NCI-H2227 (cell line): Measurements from ENCODE around the gene TRAPPC6A.

Experiments used
- DNase-seq: peaks from one replicate; lab custom pipeline; 2025; ENCODE audit not compliant: unreplicated experiment; lab: John Stamatoyannopoulos, UW

Gene TRAPPC6A

GRCh38 chr19:45163751-45164460 lies 14.1 kb downstream of the TRAPPC6A start:
- DNase-seq: no peak

- no peak for DNase-seq
Observed at GRCh38 chr19:45163156-45163555, 14.9 kb downstream of the TRAPPC6A start.

- DNase-seq: no peak
Observed at GRCh38 chr19:45162608-45163143, 15.4 kb downstream of the TRAPPC6A start.

DNA sequence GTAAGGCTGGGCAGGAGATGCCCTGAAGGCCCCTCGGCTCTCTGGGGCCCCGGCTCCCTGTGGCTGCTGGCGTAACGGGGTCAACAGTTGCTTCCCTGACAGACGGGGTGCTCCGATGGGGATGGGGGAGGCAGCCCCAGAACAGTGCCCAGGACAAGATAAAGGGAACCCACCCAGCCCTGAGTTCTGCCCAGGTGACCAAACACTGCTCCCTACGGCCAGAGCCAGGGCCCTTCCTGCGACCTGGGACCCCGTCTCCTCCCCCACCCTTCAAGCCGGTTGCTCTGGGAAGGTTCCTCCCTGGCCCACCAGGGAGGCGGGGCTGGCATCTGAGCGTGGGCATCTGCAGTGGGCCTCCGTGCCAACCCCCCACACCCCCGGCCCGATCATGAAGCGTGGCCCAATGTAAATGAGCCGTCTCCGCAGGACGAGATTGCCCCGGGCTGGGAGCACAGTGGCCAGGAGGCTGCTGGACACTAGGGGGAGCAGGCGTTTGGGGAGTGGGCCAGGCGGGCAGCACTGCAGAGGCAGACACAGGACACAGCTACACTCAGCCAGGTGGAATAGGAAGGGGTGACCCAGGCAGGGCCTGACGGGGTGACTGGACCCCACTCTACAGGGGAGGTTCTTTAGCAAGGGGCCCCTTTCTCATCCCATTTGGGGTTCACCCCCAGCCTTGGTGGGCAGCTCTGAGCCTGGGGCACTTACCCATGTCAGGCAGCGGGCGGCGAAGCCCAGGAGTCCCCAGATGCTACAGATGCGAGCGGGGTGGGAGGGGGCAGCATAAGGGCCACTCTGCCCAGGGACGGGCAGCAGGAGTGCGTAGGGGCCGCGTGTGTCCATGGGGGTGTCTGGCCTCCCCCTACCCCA lies 16.1 kb downstream of the TRAPPC6A start:
- DNase-seq: peak; percentile 16

DNA sequence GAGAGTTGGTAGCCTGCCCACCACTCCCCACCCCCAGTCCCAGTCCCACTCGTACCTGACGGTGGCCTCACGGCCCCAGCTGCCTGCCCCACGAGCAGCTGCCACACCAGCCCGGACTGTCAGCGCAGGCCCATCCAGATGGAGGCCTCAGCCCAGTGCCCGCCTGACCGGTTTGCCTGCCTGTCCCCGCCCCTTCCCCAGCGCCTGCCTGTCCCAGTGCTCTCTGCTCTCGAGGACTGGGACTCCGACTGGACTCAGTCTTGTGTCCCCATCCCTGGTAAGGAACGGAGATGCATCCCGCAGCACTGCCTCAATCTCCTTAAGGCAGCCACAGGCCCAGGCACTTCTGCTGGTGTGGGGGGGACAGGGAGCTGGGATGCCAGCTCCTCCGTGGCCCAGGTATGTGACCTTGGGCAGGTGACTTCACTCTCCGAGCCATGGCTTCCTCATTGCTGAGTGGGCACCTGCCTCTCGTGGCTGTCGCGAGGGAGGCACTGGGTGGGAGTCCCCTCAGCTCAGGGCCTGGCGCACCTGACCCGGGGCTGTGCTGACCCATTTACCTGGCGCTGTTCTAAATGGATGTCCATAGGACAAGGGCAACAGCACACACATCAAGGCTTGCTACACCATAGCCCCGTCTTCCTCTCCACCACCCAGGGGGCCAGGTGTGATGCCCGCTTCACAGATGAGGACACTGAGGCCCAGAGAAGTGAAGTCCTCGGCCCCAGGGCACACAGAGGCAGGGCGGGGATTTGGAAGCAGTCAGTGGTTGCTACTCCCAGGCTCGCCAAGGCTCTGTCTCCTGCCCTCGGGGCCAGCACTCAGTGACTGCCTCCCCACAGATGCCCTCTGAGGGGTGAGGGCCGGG lies 16.9 kb downstream of the TRAPPC6A start, which contains the start of gene NKPD1:
TSS of gene NKPD1 (minus strand) at position 113 of the 868 bp plus-strand sequence. CDS start 832 bp downstream, outside the sequence.
- DNase-seq: no peak

GRCh38 chr19:45159971-45160324 lies 18.1 kb downstream of the TRAPPC6A start:
- no peak for DNase-seq

DNA sequence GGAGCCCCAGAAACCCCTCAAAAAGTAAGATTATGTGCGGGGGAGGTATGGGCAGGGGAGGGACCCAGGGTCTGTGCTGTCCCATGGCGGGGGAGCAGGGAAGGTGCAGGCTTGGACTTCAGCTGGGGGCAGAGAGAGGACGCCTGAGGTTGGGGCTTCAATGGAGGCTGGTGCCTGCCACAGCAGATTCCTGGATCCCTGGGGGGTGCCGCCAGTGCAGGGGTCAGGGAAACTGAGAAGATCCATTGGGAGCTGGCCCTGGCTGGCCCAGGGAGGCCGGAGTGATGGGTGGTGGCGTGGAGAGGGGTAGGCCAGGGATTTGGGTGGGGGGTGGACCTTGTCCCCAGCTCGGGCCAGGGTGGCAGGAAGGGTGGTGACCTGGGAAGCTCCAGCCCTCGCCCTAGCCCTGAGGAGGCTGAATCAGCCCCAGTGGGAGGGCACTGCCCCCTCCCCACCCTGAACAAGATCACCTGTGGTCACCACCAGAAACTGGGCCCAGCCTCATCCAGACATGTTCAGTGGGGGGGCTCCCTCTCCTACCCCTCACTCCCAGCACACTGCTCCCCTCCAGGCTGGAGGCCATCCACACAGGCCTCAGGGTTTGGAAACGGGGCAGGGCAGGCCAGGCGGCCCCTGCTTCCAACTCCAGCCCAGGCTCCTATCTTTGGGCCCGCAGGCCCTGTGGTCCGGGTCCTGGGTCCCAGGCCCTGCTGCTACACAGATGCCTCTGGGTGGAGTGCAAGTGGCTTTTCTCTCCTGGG lies 18.6 kb downstream of the TRAPPC6A start:
- no peak for DNase-seq

- DNase-seq: no peak
Observed at GRCh38 chr19:45158503-45159209, 19.4 kb downstream of the TRAPPC6A start.

DNA sequence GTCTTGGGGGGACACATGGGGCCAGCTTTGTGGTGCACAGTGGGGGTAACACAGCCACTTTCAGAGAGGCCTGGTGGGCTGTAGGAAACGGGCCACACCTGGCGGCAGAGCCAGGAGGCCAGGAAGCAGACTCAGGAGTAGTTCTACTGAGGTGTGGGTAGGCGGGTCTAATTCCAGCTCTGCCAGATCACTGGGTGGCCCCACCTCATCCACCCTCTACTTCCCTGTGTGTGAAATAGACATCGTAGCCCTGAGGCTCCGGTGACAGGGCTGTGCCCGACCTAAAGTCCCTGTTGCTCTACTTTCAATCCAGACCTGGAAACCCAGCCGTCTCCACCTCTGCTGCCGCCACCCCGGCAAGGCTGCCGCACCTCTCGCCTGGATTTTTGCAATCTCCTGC lies 21.3 kb downstream of the TRAPPC6A start:
- DNase-seq: no peak

DNA sequence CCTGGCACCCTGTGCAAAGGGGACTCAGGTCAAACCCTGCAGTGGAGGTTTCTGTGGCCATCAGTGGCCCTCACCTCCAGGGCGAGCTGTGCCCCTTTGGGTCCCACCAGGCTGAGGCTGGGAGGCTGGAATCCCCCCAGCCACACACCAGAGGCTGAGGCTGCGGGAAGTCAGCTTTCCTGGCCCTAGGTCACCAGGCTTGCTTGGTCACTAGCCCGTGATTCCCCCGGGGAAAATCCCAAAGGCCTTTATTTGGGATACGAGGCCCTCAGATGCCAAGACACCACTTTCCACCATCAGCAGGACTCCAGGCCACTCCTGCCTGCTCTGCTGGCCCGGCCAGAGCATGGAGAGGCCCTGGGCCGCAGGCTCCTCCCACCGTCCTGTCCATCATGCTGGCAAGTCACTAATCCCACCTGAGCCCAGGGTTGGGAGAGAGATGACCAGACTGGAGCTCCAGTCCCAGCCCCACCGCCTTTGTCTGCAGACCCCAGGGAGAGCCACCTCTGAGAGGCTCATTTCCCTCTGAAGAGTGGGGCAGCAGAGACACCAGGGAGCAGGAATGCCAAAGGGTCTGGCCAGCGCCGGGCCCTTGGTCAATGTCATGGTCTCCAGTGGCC lies 21.9 kb downstream of the TRAPPC6A start:
- no peak for DNase-seq

DNA sequence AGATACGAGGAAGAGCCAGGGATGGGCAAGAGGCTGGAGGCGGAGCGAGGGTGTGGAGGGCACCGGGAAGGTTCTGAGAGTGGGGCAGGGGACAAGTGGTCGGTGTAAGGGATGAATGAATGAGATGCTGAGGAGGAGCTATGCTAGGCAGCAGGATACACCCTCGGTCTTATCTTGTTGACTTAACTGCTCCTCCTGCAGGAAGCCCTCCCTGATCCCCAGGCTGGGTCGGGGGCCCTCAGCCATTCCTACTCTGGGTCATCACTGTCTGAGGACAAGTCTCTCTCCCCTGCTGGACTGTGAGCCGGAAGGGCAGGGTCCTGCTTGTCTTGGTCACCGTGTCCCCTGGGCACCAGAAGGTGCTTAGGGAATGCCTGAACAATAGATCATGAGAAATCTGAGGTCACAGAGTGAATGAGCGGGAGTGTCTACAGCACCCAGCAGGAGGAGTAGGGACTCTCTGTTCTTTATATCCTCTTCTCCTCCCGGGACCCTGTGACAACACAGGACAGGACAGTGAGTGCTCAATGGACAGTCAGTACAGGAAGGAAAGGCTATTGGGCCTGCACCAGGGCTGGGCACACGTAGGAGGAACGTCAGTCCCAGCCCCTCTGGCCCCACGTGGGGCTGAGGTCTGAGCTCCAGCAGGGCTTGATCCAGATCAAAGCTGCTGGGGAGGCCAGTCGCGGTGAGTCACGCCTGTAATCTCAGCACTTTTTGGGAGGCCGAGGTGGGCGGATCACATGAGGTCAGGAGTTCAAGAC lies 23.8 kb downstream of the TRAPPC6A start:
- no peak for DNase-seq

GRCh38 chr19:45153339-45154063 lies 24.5 kb downstream of the TRAPPC6A start:
- DNase-seq: no peak

- no peak for DNase-seq
Observed at GRCh38 chr19:45152504-45153338, 25.3 kb downstream of the TRAPPC6A start.

- DNase-seq: no peak
Observed at GRCh38 chr19:45151821-45152503, 26.1 kb downstream of the TRAPPC6A start.

- DNase-seq: no peak
Observed at GRCh38 chr19:45151320-45151719, 26.7 kb downstream of the TRAPPC6A start.

GRCh38 chr19:45150751-45151281 lies 27.2 kb downstream of the TRAPPC6A start:
- DNase-seq: no peak
